SIG-M5 treated with dmso at 0.1 percent for 504 hours (cell line): ENCODE measurements around the gene CLCN7.

Experiments
- DNase-seq: peaks from one replicate; lab custom pipeline; 2025; ENCODE audit not compliant: unreplicated experiment; lab: John Stamatoyannopoulos, UW

CLCN7 gene

GRCh38 chr16:1503110-1503955 is 28.5 kb upstream of the CLCN7 start:
- DNase-seq = no peak

GRCh38 chr16:1502092-1503004 is 27.5 kb upstream of the CLCN7 start:
- no peak for DNase-seq

- DNase-seq = no peak
Measured at GRCh38 chr16:1501630-1502029, 26.8 kb upstream of the CLCN7 start.

GRCh38 chr16:1500465-1501150 is 25.8 kb upstream of the CLCN7 start:
- no peak for DNase-seq

GRCh38 chr16:1499756-1500464 is 25.1 kb upstream of the CLCN7 start:
- DNase-seq = no peak

- DNase-seq = no peak
Measured at GRCh38 chr16:1498899-1499676, 24.3 kb upstream of the CLCN7 start.

GRCh38 chr16:1497014-1497598 is 22.3 kb upstream of the CLCN7 start:
- no peak for DNase-seq

- DNase-seq = no peak
Measured at GRCh38 chr16:1496464-1496863, 21.6 kb upstream of the CLCN7 start.

- DNase-seq = no peak
Measured at GRCh38 chr16:1495889-1496262, 21.0 kb upstream of the CLCN7 start.

GRCh38 chr16:1495211-1495888 is 20.5 kb upstream of the CLCN7 start:
- DNase-seq = no peak

GRCh38 chr16:1494711-1495110 is 19.9 kb upstream of the CLCN7 start:
- no peak for DNase-seq

GRCh38 chr16:1494129-1494640 is 19.4 kb upstream of the CLCN7 start:
- DNase-seq = no peak

GRCh38 chr16:1493746-1494094 is 18.9 kb upstream of the CLCN7 start:
- no peak for DNase-seq

- DNase-seq = peak; percentile 74
Measured at GRCh38 chr16:1492923-1493745, 18.3 kb upstream of the CLCN7 start, which contains the start of gene TELO2. TELO2 (plus strand) TSS chr16:1493360; CDS start chr16:1494282, 922 bp downstream.

GRCh38 chr16:1492082-1492922 is 17.5 kb upstream of the CLCN7 start:
- DNase-seq = no peak

- no peak for DNase-seq
Measured at GRCh38 chr16:1491327-1491726, 16.5 kb upstream of the CLCN7 start.

- no peak for DNase-seq
Measured at GRCh38 chr16:1489077-1489476, 14.2 kb upstream of the CLCN7 start.
